Measurements from ENCODE around the gene CPVL. TPM values are rescaled to one million over a fixed set of nuclear protein-coding genes. Genes with fewer than 3 reads are reported as not detected.
"Not testable (repeated sequence)": the region's sequence is repeated elsewhere in the genome, so short reads cannot be mapped to it uniquely, and the experiment has no call there.

CPVL gene
- total RNA-seq, 2 donors from 2014 or later: 4.4 to 6.0 TPM

DNA sequence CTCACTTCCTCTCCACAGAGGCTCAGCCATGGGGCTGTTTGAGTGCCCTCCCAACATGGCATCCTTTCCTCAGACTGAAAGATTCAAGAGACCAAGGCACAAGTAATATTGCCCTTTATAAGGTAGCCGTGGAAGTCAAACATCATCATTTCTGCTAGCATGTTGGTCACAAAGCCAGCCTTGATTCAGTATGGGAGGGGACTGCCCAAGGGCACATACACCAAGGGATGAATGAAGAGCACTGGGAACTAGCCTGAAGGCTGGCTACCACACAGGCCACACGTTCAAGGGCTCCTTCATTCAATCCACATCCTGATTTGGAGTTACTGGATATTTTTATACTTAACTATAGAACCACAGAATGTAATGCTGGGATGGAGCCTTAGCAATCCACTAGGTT, 39.3 kb downstream of the CPVL start:
- Mint-ChIP-seq H3K4me3 (no peak overlapping the region), H3K27ac (no peak overlapping the region), H3K36me3 (ENCODE audit: low read depth) (no peaks in the 10 kb centered on the region), H3K4me1 (peaks cover 6% of the 10 kb centered on the region), H3K27me3 (peaks cover 10% of the 10 kb centered on the region)
- DNase-seq (no peak), ATAC-seq (no peak)
- no peaks in the 10 kb centered on the region for H3K9me3 ChIP-seq (ENCODE audit: control insufficient read depth, low read length, poor library complexity, severe bottlenecking)

DNA sequence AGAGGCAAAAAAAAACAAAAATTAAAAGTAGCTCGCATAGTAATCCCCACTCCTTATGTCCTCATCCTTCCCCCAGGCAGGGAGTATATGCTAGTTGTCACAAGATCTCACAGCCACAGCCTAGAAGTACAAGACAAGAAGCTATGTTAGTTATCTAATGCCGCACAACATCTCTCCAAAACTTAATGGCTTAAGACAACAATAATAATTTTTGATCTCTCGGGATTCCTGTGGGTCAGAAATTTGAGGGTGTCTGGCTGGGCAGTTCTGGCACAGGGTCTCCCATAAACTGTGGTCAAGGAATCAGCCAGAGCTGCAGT, 39.7 kb downstream of the CPVL start:
- ATAC-seq: no peak
- Mint-ChIP-seq H3K36me3 (ENCODE audit: low read depth) (no peaks in the 10 kb centered on the region), H3K4me3 (no peak overlapping the region), H3K27me3 (peaks cover 10% of the 10 kb centered on the region), H3K4me1 (peaks cover 6% of the 10 kb centered on the region), H3K27ac (no peak overlapping the region)
- no peaks in the 10 kb centered on the region for H3K9me3 ChIP-seq (ENCODE audit: control insufficient read depth, low read length, poor library complexity, severe bottlenecking)
- no peak for DNase-seq

DNA sequence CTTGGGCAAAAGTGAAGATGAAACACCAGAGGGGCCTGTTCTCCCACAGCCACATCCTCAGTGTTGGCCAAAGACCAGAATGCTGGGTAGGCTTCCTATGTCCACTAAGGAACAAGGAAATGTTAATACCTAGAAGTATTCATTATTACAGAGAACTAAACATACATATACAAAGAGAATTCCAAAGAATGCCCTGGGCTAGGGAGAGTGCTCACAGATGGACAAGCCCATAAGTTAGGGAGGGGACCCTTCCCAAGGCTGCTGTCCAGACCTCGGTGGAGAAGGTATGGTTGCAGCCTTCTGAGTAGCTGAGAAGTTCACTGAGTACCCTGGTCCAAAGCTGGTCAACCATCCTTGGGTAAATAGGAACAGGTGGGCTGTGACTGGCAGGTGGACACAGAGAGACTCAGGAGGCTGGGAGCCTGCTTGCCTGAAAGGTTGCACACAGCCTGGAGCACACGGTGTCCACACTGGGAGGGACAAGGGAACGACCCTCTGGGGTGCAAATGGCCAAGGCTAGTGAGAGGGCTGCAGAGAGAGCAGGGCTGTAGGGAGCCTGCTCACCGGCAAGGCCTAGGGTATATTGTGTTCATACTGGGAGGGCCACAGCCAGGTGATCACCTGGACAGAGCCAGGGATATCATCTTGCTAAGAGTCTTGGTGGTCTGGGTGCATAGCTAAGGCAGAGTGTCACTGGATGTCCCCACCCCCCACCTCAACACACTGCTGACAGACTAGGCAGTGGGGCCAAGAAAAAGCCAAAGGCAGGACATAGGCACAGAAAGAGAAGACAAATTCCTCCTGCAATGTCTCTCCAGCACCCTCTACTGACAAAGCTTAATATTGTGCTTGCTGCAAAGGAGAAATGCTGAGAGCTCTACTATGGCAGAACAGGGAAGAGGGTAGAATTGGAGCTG, 40.3 kb downstream of the CPVL start:
- H3K36me3 Mint-ChIP-seq (ENCODE audit: low read depth): no peaks in the 10 kb centered on the region
- no peaks in the 10 kb centered on the region for H3K9me3 ChIP-seq (ENCODE audit: control insufficient read depth, low read length, poor library complexity, severe bottlenecking)
- DNase-seq (no peak), ATAC-seq (no peak)
- H3K4me3 Mint-ChIP-seq: no peak overlapping the region
- no peak overlapping the region for H3K27ac Mint-ChIP-seq
- H3K27me3 Mint-ChIP-seq: peaks cover 10% of the 10 kb centered on the region
- H3K4me1 Mint-ChIP-seq: peaks cover 6% of the 10 kb centered on the region

DNA sequence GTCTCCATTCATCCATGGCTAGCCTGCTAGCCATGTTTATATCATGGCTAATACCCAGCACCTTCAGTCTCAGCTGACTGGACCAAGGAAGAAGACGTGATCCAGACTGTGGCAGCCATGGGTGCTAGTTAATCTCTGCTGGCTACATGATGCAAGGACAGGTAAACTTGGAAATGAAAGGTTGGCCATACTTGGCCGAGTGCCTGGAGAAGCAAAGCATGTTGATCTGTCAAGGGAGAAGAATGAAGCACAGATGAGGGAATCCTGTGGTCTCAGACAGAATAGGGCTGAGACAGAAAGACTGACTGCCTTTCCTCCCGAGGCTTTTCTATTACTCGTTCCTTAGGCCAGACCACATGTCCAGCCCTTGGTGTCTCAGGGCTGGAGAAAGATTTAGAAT, 41.1 kb downstream of the CPVL start:
- Mint-ChIP-seq H3K27me3 (peaks cover 14% of the 10 kb centered on the region), H3K36me3 (ENCODE audit: low read depth) (no peaks in the 10 kb centered on the region), H3K27ac (no peak overlapping the region), H3K4me1 (peaks cover 6% of the 10 kb centered on the region), H3K4me3 (no peak overlapping the region)
- no peak for DNase-seq
- no peaks in the 10 kb centered on the region for H3K9me3 ChIP-seq (ENCODE audit: control insufficient read depth, low read length, poor library complexity, severe bottlenecking)
- no peak for ATAC-seq

DNA sequence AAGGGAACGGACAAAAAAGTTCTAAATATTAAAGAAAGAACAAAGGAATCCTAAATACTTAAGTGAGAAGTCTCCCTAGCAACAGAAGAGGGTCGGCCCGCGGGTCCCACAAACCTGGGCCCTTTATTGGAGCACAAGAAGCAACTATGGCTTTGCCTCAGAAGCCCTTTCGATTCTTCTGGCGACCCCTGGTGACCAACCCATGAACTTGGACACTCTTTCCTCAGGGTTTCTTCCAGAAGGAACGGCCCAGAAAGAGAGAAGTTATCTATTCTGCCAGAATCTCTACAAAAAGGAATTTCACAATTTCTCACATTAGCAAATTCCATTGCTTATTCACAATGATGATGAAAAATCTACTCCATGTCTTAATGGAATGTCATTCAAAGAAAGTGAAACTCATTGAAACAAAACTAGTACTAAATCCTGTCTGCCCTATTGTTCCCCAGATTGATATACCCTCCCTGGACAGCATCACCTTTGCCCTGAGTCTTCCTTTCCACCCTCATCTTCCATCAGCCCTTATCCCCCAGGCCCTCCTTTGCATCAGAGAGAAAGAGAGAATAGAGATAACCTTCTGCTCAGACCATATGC, 43.7 kb downstream of the CPVL start:
- no peaks in the 10 kb centered on the region for H3K9me3 ChIP-seq (ENCODE audit: control insufficient read depth, low read length, poor library complexity, severe bottlenecking)
- DNase-seq (peak in 1 of 3 donors; percentile 10), ATAC-seq (no peak)
- H3K36me3 Mint-ChIP-seq (ENCODE audit: low read depth): no peaks in the 10 kb centered on the region
- H3K27ac Mint-ChIP-seq: no peak overlapping the region
- peaks cover 6% of the 10 kb centered on the region for H3K4me1 Mint-ChIP-seq
- no peak overlapping the region for H3K4me3 Mint-ChIP-seq
- H3K27me3 Mint-ChIP-seq: peaks cover 4% of the 10 kb centered on the region

DNA sequence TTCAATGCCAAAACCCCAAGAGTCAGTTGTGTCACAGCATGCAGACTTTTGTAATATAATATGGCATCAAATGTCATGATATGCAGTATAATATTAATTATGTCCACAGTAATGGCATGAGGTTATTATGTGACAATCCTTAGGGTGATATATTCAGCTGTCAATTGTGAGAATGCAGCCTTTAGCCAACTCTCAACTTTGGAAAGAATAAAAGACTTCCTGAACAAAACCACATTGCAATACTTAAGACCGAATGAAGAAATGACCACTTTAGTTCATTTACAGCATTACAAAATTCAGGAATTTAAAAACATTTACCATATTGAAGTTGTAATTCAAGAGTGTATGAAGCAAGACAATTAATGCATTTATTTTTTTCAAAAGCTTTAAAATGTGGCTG, 45.4 kb downstream of the CPVL start:
- no peak for DNase-seq
- Mint-ChIP-seq H3K4me3 (no peak overlapping the region), H3K4me1 (peaks cover 6% of the 10 kb centered on the region), H3K36me3 (ENCODE audit: low read depth) (no peaks in the 10 kb centered on the region), H3K27me3 (peaks cover 4% of the 10 kb centered on the region), H3K27ac (no peak overlapping the region)
- no peaks in the 10 kb centered on the region for H3K9me3 ChIP-seq (ENCODE audit: control insufficient read depth, low read length, poor library complexity, severe bottlenecking)
- ATAC-seq: no peak

DNA sequence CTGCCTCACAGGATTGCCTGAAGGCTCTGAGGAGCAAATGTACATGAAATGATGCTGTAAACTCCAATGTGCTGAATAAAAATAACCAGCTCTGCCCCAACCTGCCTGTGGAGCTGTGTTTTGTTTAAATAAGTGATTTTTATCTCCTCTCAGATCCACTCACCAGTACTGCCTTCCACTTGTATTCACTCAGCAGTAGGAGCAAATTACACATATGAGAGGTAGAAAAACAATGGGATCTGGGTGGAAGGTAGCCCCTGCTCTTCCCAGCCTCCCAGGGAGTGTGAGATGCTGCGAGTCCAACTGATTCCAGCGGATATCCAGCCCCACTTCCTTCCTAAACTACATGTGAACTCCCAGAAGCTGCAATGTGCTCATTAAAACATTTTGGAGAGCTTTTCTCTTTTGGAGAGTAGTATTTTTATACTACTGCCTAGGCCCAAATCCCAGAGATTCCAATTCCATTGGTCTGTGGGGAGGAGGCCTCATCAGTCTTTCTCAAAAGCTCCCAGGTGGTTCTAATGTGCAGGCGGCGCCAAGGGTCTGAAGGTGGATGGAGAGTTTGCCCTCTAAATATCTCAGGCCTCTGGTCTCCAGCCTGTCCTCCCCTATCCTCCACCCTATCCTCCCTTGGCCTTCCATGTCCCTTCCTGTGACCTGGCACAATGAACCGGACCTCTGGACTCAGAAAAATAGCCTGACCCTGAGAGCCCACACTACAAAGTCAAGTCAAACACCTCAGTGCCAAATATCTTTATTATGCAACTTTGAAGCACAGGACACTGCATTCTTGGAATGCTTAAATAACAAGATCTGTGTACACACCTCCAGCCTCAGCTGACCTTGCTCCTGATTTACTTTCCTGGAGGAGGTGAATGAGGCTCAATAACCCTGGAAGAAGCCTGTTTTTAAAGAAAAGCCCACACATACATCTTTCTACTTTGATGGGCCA, 46.2 kb downstream of the CPVL start:
- H3K9me3 ChIP-seq (ENCODE audit: control insufficient read depth, low read length, poor library complexity, severe bottlenecking): no peaks in the 10 kb centered on the region
- H3K4me1 Mint-ChIP-seq: peaks cover 6% of the 10 kb centered on the region
- no peak for ATAC-seq
- H3K27me3 Mint-ChIP-seq: peaks cover 4% of the 10 kb centered on the region
- no peak for DNase-seq
- H3K27ac Mint-ChIP-seq: no peak overlapping the region
- no peak overlapping the region for H3K4me3 Mint-ChIP-seq
- H3K36me3 Mint-ChIP-seq (ENCODE audit: low read depth): no peaks in the 10 kb centered on the region

DNA sequence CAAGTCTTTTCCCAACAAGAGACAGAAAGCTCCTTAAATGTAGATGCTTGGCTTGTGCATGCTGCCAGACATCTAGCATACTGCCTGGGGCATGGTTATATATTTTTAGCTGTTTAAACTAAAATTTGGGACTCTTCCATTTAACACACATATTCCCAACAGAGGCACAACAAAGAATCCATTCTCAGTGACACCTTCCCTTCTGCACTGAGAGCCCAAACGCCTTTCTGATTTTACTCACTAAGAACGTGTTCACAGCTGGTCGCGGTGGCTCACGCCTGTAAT, 49.9 kb downstream of the CPVL start:
- DNase-seq (no peak), ATAC-seq (no peak)
- H3K36me3 Mint-ChIP-seq (ENCODE audit: low read depth): no peaks in the 10 kb centered on the region
- H3K27me3 Mint-ChIP-seq: peaks cover 4% of the 10 kb centered on the region
- H3K4me3 Mint-ChIP-seq: no peak overlapping the region
- H3K9me3 ChIP-seq (ENCODE audit: control insufficient read depth, low read length, poor library complexity, severe bottlenecking): no peaks in the 10 kb centered on the region
- no peak overlapping the region for H3K27ac Mint-ChIP-seq
- H3K4me1 Mint-ChIP-seq: peaks cover 2% of the 10 kb centered on the region

DNA sequence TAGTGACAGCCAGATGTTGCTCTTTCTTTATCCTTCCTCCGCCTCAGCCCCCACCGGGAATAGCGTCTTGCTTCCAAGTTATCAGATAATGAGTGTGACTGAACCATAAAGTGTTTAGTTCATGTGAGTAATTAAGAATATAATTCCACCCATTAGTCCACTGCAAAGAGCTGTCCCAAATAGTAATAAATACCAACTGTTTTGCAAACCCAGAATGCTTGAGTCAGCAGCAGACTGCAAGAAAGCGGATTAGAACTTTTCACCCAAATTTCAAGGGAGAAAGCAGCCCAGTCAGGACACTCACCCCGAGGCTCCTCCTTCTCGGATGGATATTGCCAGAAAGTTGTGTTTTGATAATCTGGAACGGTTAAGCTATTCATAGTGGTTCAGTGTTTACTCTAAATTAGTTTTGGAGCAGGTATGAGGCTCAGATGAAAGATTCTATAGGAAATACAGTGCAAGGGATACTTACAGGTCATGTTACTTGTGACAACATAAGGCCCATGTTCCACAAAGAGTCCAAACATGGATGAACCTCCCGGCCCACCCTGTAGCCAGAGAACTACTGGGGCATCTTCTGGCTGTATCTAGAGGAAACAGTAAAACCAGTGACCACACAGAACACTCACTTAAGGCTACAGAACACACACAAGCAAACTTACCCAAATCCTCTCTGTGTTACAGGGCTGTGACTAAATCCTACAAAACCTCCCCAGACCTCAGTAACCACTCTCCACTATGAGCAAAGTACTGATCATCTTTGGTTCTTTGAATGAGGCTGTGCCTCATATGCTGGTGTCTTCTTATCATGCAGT, 50.5 kb downstream of the CPVL start:
- Mint-ChIP-seq H3K36me3 (ENCODE audit: low read depth) (no peaks in the 10 kb centered on the region), H3K4me3 (no peak overlapping the region), H3K27ac (no peak overlapping the region), H3K27me3 (peaks cover 6% of the 10 kb centered on the region), H3K4me1 (peaks cover 4% of the 10 kb centered on the region)
- ATAC-seq (no peak), DNase-seq (no peak)
- H3K9me3 ChIP-seq (ENCODE audit: control insufficient read depth, low read length, poor library complexity, severe bottlenecking): no peaks in the 10 kb centered on the region

DNA sequence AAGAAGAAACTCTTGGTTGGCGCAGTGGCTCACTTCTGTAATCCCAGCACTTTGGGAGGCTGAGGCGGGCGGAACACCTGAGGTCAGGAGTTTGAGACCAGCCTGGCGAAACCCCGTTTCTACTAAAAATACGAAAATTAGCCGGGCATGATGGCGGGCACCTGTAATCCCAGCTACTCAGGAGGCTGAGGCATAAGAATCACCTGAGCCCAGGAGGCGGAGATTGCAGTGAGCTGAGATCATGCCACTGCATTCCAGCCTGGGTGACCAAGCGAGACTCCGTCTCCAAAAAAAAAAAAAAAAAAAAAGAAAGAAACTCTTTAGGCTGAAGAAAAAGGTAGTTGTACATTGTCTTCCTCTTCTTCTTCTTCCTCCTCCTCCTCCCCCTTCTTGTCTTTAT, 53.2 kb downstream of the CPVL start:
- not testable (repeated sequence) for ATAC-seq; H3K4me1 Mint-ChIP-seq; H3K9me3 ChIP-seq (ENCODE audit: control insufficient read depth, low read length, poor library complexity, severe bottlenecking); H3K4me3 Mint-ChIP-seq; H3K27ac Mint-ChIP-seq; H3K36me3 Mint-ChIP-seq (ENCODE audit: low read depth); DNase-seq
- peaks cover 13% of the 10 kb centered on the region for H3K27me3 Mint-ChIP-seq

DNA sequence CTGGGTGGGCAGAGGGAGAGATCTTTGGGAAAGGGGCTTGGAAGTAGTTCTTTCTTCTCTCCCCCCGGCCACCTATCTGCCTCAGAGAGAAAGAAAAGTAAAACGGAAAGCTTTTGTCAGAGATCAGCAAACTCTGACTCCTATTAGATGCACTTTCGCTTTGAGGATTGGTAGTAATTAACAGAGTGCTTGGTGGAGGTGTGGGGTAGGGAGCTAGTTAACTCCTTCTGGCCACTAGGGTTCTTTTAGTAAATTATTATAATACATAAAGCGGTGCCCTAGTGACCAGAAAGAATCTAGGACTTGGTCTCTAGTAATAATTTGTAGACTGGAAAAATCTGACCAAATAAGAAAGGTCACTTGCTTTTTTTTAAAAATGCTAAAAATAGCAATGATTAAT, 54.6 kb downstream of the CPVL start:
- ATAC-seq: no peak
- Mint-ChIP-seq H3K27me3 (peaks cover 13% of the 10 kb centered on the region), H3K27ac (no peak overlapping the region), H3K4me3 (no peak overlapping the region), H3K4me1 (peaks cover 4% of the 10 kb centered on the region), H3K36me3 (ENCODE audit: low read depth) (no peaks in the 10 kb centered on the region)
- no peak for DNase-seq
- H3K9me3 ChIP-seq (ENCODE audit: control insufficient read depth, low read length, poor library complexity, severe bottlenecking): no peaks in the 10 kb centered on the region

DNA sequence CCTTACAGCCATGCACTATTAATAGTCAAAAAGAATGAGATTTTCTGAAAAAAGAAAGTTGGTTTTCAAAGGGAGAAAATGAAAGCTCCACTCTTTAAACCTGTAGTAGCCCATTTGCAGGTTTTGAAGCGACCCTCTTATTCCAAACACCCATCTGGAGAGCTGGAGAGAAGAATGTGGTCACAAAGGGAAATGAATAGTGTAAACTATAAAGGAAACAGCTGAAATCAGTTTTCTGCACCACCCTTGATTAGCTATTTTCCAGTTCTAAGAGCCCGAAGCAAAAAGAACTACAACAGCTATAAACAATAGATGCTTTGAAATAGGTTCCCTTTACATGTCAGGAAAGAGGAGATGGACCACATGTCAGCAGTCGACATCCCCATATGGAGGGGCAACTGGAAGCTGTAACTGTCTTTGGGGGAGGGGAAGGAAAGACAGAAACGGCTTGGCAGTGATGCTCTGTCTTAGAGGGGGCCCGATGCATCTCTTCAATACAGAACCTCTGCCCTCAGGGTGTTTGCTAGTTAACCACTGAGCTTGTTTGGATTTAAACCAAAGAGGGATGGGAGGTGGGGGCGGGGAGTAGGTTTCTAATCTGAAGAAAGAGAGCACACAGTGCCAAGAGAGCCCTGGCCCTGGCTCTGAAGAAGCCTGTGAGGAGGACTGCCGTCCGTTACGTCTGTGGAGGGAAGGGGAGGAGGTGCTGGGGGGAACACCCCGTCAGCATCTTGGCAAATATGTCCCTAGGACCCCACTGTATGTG, 55.3 kb downstream of the CPVL start:
- H3K4me3 Mint-ChIP-seq: peak overlapping the region; percentile 19
- no peaks in the 10 kb centered on the region for H3K36me3 Mint-ChIP-seq (ENCODE audit: low read depth)
- ATAC-seq (no peak), DNase-seq (no peak)
- H3K9me3 ChIP-seq (ENCODE audit: control insufficient read depth, low read length, poor library complexity, severe bottlenecking): no peaks in the 10 kb centered on the region
- peaks cover 4% of the 10 kb centered on the region for H3K4me1 Mint-ChIP-seq
- H3K27me3 Mint-ChIP-seq: peaks cover 13% of the 10 kb centered on the region
- H3K27ac Mint-ChIP-seq: no peak overlapping the region

Data from T-helper 17 cell (primary cell).